ENCODE measurements around the gene NR2C2AP.
"Not testable (repeated sequence)": the region's sequence is repeated elsewhere in the genome, so short reads cannot be mapped to it uniquely, and the experiment has no call there.

The NR2C2AP gene

GRCh38 chr19:19181488-19181998 is 21.7 kb downstream of the NR2C2AP start:
- no peak for DNase-seq (ENCODE audit: low read depth)

DNA sequence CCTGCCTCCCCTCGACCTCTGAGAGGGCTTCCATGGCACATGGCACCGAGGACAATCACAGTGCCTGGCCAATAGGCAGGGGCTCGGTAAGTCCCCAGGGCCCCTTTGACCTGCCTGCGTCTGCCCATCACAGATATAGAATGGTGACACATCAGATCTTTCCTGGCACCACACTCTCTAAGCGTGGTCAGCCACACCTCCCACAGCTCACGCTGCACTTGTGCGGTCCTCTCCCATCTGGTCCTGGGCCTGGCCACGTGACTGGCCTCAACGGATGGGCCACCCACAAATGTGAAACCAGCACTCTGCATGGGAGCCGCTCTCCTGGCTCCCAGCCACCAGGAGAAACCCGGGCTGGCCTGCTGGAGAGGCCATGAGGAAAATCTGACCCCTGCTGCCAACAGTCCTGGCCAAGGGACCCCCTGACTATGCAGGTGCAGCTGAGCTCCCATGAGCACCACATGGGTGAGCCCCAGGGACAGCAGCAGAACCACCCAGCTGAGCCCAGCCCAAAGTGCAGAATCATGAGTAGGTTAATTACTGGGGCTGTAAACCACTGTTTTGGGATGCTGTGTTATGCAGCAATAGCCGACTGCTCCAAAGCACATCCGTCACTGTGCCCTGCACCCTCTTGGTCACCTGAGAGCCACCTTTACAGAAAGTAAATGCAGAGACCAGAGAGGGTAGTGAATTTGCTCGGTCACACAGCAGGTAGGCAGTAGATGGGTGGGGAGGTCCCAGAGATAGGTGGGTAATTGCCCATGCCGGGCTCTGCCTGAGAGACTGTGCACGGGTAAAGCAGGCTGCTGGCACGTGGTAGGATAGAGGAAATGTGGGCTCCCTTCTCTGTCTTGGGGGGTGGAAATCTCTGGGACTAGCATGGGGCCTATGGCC is 23.4 kb downstream of the NR2C2AP start:
- no peak for DNase-seq (ENCODE audit: low read depth)

DNA sequence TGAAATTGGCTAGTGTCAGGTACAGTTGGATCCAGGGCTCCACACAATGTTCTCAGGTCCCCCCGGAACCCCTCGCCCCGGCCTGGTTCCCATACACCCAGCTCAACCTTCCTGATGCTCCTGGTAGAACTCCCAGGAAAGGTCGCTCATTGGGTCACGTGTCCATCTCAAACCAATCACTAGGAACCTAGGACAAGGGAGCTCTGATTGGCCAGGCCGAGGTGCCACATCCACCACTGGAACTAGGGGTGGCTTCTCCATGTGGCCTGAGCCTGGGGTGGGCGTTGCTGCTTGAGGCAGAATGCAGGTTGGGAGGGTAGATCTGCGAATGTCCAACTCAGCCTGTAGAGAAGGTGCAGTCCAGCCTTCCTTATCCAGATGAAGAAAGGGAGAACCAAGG is 26.3 kb downstream of the NR2C2AP start:
- DNase-seq (ENCODE audit: low read depth) = no peak

- not testable (repeated sequence) for DNase-seq (ENCODE audit: low read depth)
These were observed 30.0 kb downstream of the NR2C2AP start for GRCh38 chr19:19173243-19173642.

DNA sequence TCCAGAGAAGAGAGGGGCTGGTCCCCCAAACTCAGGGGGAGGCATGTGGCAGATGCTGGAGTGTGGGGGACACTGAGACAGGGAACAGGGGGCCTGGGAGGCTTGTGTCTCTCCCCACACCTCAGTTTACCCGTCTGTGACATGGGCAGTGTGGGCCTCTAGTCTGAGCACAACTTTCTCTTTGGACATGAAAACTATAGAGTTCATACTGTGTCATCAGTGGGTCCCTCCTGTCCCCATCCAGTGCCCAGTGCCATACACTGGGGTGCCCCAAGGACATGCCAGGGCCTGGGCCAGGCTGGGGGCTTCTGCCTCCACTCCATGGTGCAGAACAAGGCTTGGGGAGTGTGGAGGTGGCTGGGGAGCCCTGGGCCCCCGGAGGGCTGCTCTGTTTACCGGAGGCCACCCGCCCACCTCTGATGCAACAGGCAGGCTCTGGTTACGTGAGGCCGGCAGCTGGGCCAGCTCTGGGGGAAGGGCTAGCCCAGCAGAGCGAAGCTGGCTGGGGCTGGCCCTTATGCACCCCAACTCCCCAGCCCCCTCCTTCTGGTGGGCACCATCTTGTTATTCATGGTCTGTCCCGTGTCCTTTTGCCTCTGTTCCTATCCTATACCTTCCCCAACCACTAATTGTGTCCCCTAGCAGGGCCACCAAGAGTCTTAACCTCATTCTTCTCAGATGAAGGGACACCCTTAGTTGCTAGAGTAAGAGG is 31.2 kb downstream of the NR2C2AP start:
- no peak for DNase-seq (ENCODE audit: low read depth)

DNA sequence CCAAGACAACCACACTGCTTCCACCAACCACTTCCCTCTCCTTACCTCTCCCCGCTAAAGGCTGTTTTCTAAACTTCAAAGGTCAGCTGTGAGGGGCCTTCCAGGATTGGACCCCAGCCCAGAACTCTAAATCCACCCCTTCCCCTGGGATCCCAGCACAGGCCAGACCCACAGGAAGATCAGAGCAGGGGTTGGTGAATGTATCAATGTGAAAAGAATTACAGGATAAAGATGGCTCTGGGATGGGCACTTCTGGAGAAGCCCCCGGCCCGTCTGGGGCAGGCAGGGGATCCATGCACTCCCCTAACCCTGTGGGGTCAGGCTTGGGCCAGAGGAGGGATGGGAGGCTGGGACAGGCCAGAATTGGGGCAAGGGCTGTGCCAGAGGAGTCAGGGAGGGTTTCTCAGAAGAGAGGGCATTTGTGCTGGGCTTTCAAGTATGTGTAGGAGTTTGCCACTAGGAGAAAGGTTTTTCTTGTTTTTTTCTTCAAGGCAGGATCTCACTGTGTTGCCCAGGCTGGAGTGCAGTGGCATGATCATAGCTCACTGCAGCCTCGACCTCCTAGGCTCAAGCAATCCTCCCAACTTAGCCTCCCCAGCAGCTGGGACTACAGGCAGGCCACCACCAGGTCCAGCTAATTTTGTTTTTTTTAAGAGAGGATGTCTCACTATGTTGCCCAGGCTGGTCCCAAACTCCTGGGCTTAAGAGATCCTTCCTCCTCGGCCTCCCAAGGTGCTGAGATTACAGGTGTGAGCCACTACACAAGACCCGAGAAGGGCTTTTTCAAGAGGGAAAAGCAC is 32.1 kb downstream of the NR2C2AP start:
- DNase-seq (ENCODE audit: low read depth) = no peak

GRCh38 chr19:19170053-19170872 is 33.0 kb downstream of the NR2C2AP start, which contains the start of gene MEF2B:
MEF2B (minus strand) TSS chr19:19170263; CDS start chr19:19150735, 19,528 bp downstream.
- DNase-seq (ENCODE audit: low read depth) = no peak

DNA sequence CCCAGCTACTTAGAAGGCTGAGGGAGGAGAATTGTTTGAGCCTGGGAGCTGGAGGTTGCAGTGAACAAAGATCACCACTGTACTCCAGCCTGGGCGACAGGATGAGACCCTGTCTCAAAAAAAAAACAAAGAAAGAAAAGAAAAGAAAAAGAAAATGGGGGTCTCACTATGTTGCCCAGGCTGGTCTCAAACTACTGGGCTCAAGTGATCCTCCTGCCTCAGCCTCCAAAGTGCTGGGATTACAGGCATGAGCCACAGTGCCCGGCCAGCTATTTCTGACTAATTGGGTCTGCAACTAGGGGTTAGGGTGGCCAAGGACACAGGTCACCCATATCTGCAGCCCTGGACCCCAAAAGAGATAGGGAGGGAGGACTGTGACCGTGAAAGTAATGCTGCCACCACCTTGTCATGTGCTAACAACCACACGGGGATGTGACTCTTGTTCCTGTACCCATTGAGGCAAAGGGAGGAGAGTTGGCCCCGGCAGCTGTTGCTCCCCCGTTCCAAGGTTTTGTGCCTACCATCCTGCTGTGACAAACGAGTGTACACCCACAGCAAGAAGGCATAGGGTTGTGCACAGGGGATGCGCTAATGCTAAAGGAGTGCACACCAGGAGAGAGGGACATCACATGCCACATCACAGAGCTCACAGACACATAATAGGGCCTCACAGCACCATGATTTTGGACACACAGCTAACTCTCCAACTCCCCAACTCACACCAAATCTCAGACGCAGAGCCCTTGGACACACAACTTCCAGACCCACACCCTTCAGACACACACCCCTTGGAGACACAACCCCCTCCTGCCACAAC is 33.8 kb downstream of the NR2C2AP start:
- no peak for DNase-seq (ENCODE audit: low read depth)

DNA sequence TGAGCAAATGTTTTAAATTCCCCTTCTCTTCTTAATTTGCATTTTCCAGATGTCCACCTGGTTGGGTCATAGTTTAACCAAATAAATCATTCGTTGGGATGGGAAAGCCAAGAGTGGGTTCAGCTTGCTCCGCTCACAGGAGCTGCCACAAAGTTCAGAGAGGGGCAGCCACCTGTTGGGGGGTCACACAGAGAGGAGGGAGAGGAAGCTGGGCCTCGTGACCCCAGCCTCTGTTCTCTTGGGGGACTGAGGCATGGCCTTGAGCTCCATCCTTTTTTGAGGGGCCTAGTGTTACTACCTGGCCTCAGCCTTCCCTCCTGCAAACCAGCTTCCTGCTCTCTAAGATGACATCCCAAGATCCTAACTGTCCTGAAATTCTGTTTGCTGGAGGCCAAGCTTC is 35.6 kb downstream of the NR2C2AP start:
- no peak for DNase-seq (ENCODE audit: low read depth)

DNA sequence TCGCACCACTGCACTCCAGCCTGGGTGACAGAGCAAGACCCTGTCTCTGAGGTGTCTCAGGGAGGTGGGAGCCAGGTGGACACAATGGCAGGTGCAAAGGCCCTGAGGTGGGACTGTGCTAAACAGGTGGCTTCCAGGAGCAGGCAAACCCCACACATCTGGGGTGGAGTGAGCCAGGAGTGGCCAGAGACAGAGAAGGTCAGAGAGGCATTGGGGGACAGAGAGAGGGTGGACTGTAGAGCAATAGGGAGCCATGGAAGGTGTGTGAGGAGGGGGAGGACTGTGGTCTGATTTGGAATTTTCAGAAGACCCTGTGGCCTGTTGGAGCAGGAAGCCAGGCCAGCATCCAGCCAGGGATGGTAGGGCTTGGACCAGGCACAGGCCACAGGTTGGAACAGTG is 37.8 kb downstream of the NR2C2AP start:
- DNase-seq (ENCODE audit: low read depth) = no peak

DNA sequence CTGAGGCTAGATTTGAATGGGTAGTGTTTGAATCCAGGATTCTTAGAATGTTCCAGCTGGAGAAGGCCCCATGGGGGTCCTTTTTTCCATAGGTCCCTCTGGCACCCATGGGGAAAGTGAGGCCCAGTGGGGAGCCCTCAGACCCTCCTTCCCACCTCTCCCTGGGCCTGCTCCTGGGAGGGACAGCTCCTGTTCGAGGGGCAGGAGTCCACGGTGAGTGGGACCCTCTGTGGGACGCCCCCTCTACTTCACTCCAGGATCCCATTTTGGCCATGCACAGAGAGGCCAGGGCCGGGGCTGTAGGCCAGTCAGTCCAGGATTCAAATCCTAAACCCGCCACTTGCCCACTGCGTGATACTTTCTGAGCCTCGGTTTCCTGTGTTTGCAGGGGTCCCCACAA is 40.7 kb downstream of the NR2C2AP start:
- DNase-seq (ENCODE audit: low read depth) = no peak

GRCh38 chr19:19160461-19161035 is 42.7 kb downstream of the NR2C2AP start:
- no peak for DNase-seq (ENCODE audit: low read depth)

GRCh38 chr19:19159534-19159933 is 43.7 kb downstream of the NR2C2AP start:
- DNase-seq (ENCODE audit: low read depth) = no peak

- DNase-seq (ENCODE audit: low read depth) = no peak
These were observed 45.4 kb downstream of the NR2C2AP start for GRCh38 chr19:19157808-19158207.

DNA sequence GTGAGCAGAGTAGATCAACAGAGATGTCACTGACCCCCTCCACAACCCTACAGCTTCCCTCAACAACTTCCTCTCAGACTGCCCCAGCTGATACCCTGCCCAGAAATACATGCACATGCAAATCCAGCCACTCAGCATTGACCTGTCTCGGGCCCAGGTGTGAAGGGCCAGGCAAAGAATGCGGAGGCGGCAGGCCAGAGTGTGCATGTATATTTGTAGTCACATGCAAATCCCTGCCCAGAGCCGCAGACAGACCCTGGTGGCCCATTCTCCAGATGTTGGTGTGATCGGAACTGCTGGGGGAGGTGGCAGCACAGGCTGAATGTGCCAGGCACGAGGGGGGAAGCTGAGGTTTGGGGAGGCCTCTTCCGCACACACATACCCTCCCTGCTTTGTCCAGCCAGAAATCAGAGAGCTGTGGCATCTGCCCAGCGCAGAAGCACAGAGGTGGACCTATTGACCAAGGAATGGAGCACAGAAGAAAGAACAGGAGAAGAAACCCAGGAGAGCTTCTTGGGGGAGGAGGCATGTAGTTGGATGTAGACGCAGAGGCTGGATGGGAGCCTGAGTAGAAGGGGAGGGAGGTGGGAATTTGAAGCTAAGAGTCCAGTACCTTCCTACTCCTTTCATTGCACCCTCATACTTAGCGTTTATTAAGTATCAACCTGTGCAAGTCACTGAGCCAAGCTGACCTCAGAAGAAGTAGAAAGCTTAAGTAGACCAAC is 47.6 kb downstream of the NR2C2AP start:
- DNase-seq (ENCODE audit: low read depth) = no peak

- no peak for DNase-seq (ENCODE audit: low read depth)
These were observed 48.3 kb downstream of the NR2C2AP start for GRCh38 chr19:19154768-19155494.

DNA sequence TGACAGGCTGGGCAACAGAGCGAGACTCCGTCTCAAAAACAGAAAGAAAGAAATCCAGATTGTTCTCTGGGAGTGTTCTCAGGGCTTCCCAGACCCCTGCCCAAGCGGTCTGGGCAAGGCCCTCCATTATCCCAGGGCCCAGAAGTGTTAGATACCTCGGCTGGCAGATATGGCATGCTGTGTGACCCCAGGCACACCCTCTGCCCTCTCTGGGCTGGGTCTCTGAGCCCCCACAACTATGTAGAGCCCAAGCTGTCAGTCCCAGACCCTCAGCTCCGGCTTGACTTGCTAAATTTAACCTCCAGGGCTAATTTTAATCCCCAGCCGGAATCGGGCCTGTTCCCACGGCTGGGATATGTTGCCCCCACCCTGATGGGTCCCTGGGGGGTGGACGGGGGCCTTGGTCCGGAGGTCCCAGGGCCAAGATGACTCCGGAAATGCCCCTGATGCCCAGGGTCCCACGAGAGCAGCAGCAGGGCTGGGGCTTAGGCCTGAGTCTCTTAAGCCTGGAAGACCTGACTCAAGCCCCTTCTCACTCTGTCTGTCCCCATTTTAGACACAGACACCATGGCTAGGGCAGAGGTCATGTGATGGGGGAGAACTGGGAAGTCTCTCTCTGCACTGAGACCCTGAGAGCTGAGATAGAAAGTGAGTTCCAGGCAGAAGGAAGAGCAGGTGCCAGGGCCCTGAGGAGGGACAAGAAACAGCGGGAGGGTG is 50.4 kb downstream of the NR2C2AP start:
- no peak for DNase-seq (ENCODE audit: low read depth)

- DNase-seq (ENCODE audit: low read depth) = no peak
These were observed 51.8 kb downstream of the NR2C2AP start for GRCh38 chr19:19151418-19151817.
